Astrocyte of the spinal cord (primary cell): Measurements from ENCODE around the gene B3GALNT1.
"Not testable (repeated sequence)": the region's sequence is repeated elsewhere in the genome, so short reads cannot be mapped to it uniquely, and the experiment has no call there.

Experiments
- DNase-seq: peaks from one replicate; pipeline ENCODE4 v3.0.0; 2011; ENCODE audit warnings: low read depth, low spot score
- H3K4me3 ChIP-seq: 2 replicates; pipeline ENCODE4 v1.5.1; 2011; ENCODE audit warnings: low read depth, mild to moderate bottlenecking, low read length, moderate library complexity
- CTCF ChIP-seq: IDR thresholded peaks from 2 replicates; pipeline ENCODE4 v1.5.1; 2012; ENCODE audit warnings: low read depth, mild to moderate bottlenecking, low read length, inconsistent platforms
- in situ Hi-C: cut with HindIII; loops from 2 replicates; pipeline ENCODE4 v1.10.0; 2017; ENCODE audit warnings: low sequenced_read_pairs

B3GALNT1 gene

GRCh38 chr3:161038725-161039124, 66.4 kb downstream of the B3GALNT1 start:
- in situ Hi-C loops = no loop called here

GRCh38 chr3:161035711-161036110, 69.4 kb downstream of the B3GALNT1 start:
- peak; percentile 82 for DNase-seq
- in situ Hi-C loops = no loop called here
- no peak for TF ChIP-seq CTCF
- H3K4me3 ChIP-seq = no peak overlapping the region

More at GRCh38 chr3:161038725-161039124, 66.4 kb downstream of the B3GALNT1 start:
- TF ChIP-seq CTCF = no peak
- DNase-seq = peak; percentile 29
- no peak overlapping the region for H3K4me3 ChIP-seq

- in situ Hi-C loops, DNase-seq, H3K4me3 ChIP-seq: not testable (repeated sequence)
These were observed 70.1 kb downstream of the B3GALNT1 start for GRCh38 chr3:161034913-161035550.
